H1 (cell line): ENCODE data around the gene STARD7.

Experiments
- CHD1 ChIP-seq: IDR thresholded peaks from 2 replicates; pipeline ENCODE4 v1.6.1; 2012; ENCODE audit warnings: low read depth, low read length, improper control_type of control experiment
- CREB1 ChIP-seq: IDR thresholded peaks from 2 replicates; pipeline ENCODE4 v1.6.1; 2012; ENCODE audit warnings: inconsistent platforms
- EP300 ChIP-seq, 2 experiments: IDR thresholded peaks; 1 replicate in 1 of 2; 2 replicates in 1 of 2; pipeline ENCODE4 v1.6.1; 2011 to 2012; ENCODE audit warnings: low read depth in 2 of 2, low read length in 2 of 2, mild to moderate bottlenecking in 2 of 2, borderline replicate concordance in 1 of 2, inconsistent platforms in 1 of 2, moderate library complexity in 1 of 2
- HDAC6 ChIP-seq: IDR thresholded peaks from one replicate; pipeline ENCODE4 v1.7.1; 2012; ENCODE audit warnings: low read depth, mild to moderate bottlenecking, inconsistent platforms, low read length, moderate library complexity
- MAX ChIP-seq: IDR thresholded peaks from 2 replicates; pipeline ENCODE4 v1.6.1; 2012; ENCODE audit warnings: inconsistent platforms
- NRF1 ChIP-seq: IDR thresholded peaks from 2 replicates; pipeline ENCODE4 v1.6.1; 2011; ENCODE audit warnings: mild to moderate bottlenecking, low read depth, low read length, improper control_type of control experiment
- POLR2A ChIP-seq, 2 experiments: IDR thresholded peaks; 1 replicate in 1 of 2; 2 replicates in 1 of 2; pipeline ENCODE4 v1.6.1; 2011; ENCODE audit warnings: low read depth in 2 of 2, low read length in 2 of 2, mild to moderate bottlenecking in 2 of 2; ENCODE audit errors: control extremely low read depth in 1 of 2
- POLR2AphosphoS5 ChIP-seq: IDR thresholded peaks from 2 replicates; pipeline ENCODE4 v1.6.1; 2011; ENCODE audit warnings: low read depth, low read length
- SIRT6 ChIP-seq: IDR thresholded peaks from one replicate; pipeline ENCODE4 v1.7.1; 2012; ENCODE audit warnings: low read length, inconsistent platforms
- TAF1 ChIP-seq: IDR thresholded peaks from 2 replicates; pipeline ENCODE4 v1.6.1; 2011; ENCODE audit warnings: mild to moderate bottlenecking, low read depth, low read length
- TBP ChIP-seq: IDR thresholded peaks from 2 replicates; pipeline ENCODE4 v1.6.1; 2011; ENCODE audit warnings: low read depth, low read length, improper control_type of control experiment
- TEAD4 ChIP-seq: IDR thresholded peaks from 2 replicates; pipeline ENCODE4 v1.6.1; 2012; ENCODE audit warnings: low read depth, low read length, inconsistent platforms, mixed read lengths
- TF ChIP-seq, protein P1 (sequence below), 3 experiments: IDR thresholded peaks; 1 replicate in 2 of 3; 2 replicates in 1 of 3; pipeline versions ENCODE4 v1.5.1 to v1.6.1; 2011; ENCODE audit warnings: low read length in 3 of 3, mild to moderate bottlenecking in 3 of 3, inconsistent platforms in 2 of 3, low read depth in 1 of 3, moderate library complexity in 1 of 3; ENCODE audit not compliant: insufficient read depth in 1 of 3; ENCODE audit errors: control extremely low read depth in 1 of 3

GRCh38 chr2:96247009-96247408 lies 38.4 kb upstream of the STARD7 start:
- no peak for TF ChIP-seq NRF1
- TF ChIP-seq CHD1 = no peak
- TF ChIP-seq POLR2AphosphoS5 = no peak
- TF ChIP-seq TAF1 = no peak
- TF ChIP-seq, protein P1, sequence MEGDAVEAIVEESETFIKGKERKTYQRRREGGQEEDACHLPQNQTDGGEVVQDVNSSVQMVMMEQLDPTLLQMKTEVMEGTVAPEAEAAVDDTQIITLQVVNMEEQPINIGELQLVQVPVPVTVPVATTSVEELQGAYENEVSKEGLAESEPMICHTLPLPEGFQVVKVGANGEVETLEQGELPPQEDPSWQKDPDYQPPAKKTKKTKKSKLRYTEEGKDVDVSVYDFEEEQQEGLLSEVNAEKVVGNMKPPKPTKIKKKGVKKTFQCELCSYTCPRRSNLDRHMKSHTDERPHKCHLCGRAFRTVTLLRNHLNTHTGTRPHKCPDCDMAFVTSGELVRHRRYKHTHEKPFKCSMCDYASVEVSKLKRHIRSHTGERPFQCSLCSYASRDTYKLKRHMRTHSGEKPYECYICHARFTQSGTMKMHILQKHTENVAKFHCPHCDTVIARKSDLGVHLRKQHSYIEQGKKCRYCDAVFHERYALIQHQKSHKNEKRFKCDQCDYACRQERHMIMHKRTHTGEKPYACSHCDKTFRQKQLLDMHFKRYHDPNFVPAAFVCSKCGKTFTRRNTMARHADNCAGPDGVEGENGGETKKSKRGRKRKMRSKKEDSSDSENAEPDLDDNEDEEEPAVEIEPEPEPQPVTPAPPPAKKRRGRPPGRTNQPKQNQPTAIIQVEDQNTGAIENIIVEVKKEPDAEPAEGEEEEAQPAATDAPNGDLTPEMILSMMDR (IDR thresholded peaks at IDR 0.05; ENCODE audit: control extremely low read depth in 1 of 3, insufficient read depth in 1 of 3, low read depth in 1 of 3, low read length in 3 of 3) = no peak
- no peak for TF ChIP-seq TBP
- TF ChIP-seq MAX = no peak
- no peak for TF ChIP-seq TEAD4
- no peak for TF ChIP-seq SIRT6
- TF ChIP-seq HDAC6 = no peak
- no peak for TF ChIP-seq EP300 (IDR thresholded peaks at IDR 0.05; ENCODE audit: borderline replicate concordance in 1 of 2, low read depth in 2 of 2, low read length in 2 of 2)
- no peak for TF ChIP-seq POLR2A (IDR thresholded peaks at IDR 0.05; ENCODE audit: control extremely low read depth in 1 of 2, low read depth in 2 of 2, low read length in 2 of 2)
- TF ChIP-seq CREB1 = no peak
